Fibroblast of skin of left biceps (primary cell): ENCODE results near the gene PIK3AP1.
"Not testable (repeated sequence)": the region's sequence is repeated elsewhere in the genome, so short reads cannot be mapped to it uniquely, and the experiment has no call there.

Experiments used
- DNase-seq, 2 experiments: peaks; one replicate each; pipeline ENCODE4 v3.0.0-alpha.2; 2013; ENCODE audit warnings: low read depth in 2 of 2

PIK3AP1 gene, protein sequence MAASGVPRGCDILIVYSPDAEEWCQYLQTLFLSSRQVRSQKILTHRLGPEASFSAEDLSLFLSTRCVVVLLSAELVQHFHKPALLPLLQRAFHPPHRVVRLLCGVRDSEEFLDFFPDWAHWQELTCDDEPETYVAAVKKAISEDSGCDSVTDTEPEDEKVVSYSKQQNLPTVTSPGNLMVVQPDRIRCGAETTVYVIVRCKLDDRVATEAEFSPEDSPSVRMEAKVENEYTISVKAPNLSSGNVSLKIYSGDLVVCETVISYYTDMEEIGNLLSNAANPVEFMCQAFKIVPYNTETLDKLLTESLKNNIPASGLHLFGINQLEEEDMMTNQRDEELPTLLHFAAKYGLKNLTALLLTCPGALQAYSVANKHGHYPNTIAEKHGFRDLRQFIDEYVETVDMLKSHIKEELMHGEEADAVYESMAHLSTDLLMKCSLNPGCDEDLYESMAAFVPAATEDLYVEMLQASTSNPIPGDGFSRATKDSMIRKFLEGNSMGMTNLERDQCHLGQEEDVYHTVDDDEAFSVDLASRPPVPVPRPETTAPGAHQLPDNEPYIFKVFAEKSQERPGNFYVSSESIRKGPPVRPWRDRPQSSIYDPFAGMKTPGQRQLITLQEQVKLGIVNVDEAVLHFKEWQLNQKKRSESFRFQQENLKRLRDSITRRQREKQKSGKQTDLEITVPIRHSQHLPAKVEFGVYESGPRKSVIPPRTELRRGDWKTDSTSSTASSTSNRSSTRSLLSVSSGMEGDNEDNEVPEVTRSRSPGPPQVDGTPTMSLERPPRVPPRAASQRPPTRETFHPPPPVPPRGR

DNA sequence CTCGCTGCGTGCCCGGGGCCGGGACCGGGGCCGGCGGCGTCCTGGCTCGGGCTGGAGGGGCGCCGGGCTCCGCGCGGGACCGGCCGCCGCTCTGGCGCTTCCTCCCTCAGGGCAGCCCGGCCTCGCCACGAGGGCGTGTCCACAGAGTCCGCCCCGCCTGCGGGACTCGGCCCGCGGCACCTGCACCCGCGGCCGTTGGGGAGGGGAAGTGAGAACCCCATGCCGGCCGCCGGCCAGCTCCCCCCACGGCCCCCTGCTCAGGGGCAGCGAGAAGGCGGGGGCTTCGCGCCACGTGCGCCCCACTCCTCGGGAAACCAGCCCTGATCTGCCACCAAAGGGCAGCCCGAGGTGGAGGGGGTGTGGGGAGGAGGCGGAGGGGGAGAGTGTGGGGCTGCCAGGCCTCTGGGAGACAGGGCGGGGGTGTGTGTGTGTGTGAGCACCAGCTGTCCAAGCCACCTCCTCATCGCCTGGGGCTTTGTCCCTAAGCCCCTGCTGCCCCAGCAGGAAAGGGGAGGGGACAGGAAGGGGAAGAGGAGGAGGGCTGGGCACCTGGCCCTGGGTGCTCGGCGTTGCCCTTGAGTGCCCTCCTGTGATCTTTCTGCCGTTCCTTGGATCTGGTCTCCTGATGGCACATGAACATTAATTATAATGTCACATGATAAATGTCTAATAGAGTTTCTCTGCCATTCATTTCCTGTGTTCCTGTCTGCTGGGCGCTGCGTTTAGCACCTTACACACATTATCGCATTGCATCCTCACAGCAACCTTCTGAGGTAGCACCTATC lies at the start of gene PIK3AP1:
PIK3AP1 (minus strand) TSS at position 93 of the 785 bp plus-strand sequence. CDS start 120 bp downstream, outside the sequence.
- DNase-seq: no peak

DNA sequence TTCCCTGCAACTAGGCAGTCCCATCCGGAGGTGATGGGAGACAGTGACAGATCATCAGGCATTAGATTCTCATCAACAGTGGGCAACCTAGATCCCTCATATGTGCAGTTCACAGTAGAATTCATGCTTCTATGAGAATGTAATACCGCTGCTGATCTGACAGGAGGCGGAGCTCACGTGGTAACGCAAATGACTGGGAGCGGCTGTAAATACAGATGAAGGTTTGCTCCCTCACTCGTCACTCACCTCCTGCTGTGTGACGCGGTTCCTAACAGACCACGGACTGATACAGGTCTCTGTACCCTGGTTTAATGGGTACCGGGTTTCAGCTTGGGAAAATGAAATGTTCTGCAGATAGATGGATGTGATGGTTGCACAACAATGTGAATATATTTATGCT lies 47.8 kb upstream of the PIK3AP1 start:
- DNase-seq: no peak

DNA sequence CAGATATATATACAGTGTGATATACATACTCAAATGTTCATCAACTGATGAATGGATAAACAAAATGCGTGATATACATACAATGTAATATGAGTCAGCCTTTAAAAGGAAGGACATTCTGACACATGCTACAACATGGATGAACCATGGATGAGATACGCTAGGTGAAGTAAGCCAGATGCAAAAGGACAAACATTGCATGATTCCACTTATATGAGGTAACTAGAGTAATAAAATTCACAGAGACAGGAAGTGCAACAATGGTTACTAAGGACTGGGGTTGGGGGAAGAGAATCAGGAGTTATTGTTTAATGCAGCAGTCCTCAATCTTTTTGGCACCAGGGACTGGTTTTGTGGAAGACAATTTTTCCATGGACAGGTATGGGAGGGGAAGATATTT lies 47.3 kb upstream of the PIK3AP1 start:
- DNase-seq: no peak

DNA sequence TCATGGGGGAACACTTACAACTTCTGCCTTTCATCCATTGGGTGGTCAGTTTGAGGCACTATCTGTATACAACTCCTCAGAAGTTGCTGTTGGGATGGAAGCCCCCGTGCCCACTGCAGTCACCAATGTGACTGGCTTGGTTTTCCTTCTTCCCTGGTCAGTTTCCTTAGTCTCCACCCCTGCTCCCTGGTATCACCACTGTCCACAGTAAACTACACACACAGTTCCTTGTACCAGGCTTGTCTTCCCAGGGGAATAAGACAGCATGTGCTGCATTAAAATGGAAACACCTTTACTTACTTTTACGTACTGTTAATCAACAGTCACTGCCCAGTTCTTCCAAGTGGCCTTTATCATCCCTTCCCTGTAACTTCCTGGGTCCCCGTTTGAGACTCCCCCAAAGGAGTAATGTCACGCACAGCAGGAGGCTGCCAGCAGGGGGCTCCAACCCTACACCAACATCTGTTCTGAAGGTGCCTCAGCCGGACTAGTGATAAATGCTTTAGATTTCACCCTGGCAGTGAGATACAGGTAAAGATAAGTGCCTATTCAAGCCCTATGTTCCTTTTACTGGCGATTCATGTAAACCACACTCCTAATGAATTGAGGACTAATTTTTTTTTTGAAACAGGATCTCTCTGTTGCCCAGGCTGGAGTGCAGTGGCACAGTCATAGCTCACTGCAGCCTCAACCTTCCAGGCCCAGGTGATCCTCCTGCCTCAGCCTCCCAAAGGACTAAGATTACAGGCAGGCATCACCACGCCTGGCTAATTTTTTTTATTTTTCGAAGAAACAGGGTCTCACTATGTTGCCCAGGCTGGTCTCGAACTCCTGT lies 45.3 kb upstream of the PIK3AP1 start:
- DNase-seq: peak in 1 of 2 experiments; percentile 6

DNA sequence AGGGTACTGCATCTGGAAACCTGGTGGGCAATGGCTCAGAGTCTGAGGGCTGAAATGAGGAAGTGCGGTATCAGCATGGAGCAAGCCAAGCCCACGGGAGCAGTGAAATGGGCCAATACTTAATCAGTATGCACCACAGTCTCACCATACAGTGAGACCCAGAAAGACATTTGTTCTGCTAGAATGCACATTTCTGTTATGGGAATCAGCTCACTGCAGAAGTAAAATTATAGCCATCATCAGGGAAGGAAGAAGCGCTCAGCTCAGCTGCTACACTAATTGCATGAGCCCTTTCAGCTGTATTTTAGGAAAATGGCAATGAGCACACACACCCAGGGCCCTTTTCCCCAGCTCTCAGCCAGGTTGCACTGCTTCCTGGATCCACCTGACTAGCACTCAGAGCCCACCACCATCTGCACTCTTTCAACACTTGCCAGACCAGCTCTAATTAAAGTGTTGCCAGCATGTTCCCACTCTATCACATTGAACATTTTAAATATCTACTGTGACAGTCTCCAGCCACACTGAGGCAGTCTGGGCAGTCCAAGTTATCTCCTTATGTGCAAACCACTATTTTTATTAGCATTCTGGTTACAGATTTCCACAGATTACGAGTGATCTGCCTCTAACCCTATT lies 44.2 kb upstream of the PIK3AP1 start:
- no peak for DNase-seq

DNA sequence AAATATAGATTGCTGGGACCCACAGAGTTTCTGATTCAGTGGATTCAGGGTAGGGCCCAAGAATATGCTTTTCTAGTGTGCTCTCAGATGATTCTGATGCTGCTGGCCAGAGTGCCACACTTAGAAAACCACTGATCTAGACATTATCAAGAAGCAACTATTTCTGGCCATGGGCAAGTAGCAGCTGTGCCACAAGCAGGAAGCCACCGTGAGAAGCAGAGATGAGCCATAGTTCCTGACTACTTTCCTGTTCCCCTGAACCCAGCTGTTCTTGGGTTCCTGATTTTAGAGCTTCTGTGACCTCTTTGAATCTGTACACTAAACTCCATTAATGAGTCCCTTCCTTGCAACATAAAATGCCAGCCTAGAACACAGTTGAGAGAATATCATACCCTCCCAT lies 38.1 kb upstream of the PIK3AP1 start:
- no peak for DNase-seq

DNA sequence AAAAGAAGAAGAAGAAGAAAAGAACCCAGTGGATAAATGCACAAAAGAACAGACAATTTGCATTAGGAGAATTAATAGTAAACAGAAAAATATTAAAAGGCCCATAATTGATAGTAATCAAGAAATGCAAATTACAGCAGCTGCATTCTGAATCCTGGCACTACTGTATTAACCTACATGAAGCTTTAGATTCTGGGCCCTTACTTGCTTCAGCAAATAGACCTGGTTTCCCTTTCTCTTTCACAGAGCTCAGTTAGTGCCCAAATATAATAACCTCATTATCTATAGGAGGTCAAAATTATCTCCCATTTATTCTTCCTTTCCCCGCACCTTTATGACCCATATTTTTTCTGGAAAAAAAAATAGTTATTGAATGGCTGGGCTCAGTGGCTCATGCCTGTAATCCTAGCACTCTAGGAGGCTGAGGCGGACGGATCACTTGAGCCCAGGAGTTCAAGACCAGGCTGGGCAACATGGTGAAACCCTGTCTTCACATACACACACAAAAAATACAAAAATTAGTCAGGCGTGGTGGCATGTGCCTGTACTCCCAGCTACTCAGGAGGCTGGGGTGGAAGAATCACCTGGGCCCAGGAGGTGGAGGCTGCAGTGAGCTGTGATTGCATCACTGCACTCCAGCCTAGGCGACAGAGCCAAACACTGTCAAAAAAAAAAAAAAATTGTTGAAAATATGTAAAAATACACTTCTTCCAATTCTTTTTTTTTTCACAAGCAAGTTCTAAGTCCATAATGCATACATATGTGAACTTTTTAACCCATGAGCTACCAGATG lies 36.0 kb upstream of the PIK3AP1 start:
- no peak for DNase-seq

DNA sequence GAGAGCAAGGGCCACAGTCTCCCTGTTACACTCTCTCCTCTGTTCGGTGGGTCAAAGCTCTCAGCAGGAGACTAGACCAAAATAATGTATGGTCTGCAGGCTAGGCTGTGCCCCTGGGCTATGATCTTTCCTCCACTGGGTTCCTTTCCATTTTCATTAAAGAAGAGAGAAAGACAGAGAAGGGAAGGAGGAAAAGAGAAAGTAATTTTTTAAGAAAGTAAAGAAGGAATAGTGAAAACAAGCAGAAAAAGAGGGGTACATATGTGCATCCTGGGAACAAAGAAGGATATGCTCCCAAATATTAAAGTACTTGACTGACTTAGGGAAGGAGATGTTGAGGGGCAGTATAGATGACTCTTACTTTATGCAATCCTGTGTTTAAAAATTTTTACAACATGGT lies 33.6 kb upstream of the PIK3AP1 start:
- DNase-seq: no peak

DNA sequence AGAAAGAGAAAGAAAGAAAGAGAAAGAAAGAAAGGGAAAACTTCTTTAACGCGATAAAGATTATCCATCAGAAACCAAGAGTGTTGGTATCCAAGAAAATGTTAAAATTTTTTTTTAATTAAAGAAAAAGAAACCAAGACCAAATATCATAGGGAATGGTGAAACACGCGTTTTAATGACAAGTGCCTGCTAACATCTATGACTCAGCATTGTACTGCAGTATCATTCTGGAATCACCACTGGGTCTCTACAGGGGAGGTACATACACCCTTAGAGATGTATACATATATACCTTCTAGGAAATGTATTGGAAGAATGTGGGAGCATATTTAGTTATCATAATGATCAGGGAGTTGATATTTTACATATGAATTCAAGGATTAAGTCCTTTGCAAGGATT lies 32.1 kb upstream of the PIK3AP1 start:
- DNase-seq: no peak

DNA sequence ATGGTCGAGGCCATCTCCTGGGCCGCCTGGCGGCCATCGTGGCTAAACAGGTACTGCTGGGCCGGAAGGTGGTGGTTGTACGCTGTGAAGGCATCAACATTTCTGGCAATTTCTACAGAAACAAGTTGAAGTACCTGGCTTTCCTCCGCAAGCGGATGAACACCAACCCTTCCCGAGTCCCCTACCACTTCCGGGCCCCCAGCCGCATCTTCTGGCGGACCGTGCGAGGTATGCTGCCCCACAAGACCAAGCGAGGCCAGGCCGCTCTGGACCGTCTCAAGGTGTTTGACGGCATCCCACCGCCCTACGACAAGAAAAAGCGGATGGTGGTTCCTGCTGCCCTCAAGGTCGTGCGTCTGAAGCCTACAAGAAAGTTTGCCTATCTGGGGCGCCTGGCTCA lies 30.0 kb upstream of the PIK3AP1 start:
- not testable (repeated sequence) for DNase-seq

DNA sequence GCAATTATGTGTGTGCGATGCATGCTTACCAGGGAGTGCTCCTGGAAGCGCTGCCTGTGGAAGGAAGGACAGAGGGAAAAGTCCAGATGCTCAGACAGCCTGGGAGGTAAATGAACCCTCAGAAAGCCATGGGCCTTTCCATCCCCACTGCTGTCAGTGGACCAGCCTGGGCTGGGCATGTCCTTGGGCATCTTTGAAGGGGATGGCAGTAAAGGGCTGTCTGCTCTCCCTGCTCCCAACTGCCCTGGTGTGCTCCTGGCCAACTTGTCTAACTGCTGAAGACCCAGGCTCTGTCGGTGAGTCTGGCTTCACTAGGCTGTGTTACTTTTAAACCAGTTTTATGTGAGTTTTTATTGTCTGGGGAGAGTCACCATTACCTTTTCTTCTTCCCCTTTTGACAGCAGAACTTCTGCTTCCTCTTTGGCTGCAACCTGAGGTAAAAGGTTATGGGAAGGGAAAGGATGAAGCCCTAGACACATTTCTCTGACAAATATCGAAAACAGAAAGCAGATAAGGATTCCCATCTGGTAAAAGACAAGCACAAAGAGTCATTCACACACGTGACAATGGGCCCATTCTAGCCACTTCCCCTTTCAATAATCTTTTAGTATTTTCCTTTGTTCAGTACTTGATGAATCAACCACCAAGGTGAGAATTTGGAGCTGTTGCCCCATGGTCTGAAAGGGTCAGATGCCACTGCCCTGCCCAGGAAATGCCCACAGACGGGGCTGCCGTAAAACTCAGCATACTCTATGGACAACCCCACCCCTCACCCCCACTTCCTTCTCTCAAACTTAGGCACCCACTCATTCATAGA lies 27.6 kb upstream of the PIK3AP1 start:
- no peak for DNase-seq

DNA sequence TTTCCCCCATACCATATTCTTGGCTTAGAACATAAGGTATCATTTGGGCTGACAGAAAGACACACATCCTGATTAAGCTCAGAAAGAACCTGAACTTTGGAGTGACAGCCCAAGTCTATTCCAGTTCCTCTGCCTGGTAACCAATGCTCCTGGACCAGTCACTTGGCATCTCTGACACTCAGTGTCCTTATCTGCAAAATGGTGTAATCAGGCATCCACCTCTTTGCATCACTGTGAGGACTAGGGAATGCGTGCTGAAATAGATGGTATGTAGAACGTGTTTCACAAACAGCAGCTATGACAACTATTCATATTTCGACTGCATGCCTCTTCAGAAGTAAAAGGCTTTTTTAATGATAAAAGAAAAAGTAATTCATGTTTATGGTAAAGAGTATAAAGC lies 26.2 kb upstream of the PIK3AP1 start:
- no peak for DNase-seq

DNA sequence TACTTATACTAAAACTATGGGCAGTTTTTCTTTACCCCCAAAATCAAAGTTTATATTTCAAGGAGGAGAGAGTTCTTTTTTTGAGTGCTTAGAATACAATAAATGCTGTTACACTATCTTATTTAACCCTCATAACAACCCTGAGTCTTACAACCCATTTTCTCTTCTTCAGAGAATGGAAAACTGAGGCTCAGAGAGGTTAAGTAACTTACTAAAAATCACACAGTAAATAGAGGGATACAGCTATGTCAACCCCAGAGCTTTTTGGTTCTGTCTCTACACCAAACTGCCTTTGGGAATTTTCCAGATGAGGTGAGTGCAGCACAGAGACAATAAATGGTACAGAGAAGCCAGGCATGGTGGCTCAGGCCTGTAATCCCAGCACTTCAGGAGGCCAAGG lies 25.6 kb upstream of the PIK3AP1 start:
- DNase-seq: no peak

DNA sequence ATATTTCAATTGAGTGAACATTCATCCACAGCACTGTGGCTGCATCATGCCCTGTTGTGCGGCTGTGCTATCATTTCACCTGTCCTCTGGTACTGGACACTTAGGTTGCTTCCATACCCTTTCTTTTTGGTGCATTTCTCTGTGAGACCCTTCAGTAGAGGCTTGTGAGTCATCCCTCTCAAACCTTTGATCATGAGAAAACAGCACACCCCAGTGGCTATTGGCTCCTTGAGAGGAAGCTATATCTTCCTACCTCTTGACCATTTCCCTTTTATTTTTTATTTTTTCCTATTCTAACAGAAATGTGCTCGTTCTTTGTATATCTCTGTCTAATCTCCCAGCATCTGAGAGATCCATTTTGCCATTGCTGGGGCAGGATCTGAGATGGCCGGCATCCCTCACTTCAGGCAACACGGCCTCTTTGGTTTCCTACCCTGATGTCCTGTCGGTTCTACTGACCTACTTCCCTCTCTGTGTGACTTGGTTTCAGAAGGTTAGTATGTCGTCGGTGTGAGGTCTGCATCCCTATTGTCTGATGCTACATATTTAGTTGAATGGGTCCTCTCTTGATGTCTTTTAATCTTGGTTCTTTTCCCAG lies 23.8 kb upstream of the PIK3AP1 start:
- no peak for DNase-seq

DNA sequence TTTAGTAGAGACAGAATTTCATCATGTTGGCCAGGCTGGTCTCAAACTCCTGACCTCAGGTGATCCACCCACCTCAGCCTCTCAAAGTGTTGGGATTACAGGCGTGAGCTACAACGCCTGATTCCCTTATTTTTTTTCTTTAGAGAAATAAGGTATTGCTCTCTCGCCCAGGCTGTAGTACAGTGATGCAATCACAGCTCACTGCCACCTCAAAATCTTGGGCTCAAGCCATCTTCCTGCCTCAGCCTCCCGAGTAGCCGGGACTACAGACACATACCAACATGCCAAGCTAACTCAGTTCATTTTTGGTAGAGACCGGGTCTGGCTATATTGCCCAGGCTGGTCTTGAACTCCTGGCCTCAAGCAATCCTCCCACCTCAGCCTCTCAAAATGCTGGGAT lies 21.2 kb upstream of the PIK3AP1 start:
- not testable (repeated sequence) for DNase-seq

DNA sequence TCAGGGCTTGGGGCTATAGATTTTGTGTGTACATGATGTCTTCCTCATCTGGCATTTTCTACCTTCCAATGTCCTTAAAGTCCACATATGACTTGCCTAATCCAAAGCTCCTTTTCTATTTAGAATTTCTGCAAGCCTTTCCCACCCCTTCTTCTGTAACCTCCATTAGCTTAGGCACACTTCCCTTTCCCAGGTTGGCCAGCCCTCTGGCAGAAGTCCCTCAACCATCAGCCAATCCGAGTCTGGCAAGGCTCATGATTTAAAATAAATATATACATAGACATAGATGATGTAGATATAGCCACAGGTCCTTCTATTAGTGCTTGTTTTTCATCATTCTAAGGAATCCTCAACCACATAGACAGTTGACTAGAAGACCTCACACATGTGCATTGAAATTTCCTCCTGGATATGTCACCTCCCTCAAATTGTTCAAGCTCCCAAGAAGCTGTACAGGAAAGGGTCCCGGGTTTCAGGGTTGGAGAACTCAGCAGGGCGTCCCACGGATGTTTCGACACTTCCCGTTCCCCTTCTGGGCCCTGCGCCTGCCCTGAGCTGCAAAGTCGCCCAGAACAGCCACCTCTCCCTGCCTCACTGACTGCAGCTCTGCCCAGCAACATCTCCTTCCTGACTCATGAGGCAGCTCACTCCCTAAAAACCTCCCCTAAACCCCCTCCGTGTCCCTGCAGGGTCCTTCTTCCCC lies 20.4 kb upstream of the PIK3AP1 start:
- no peak for DNase-seq

DNA sequence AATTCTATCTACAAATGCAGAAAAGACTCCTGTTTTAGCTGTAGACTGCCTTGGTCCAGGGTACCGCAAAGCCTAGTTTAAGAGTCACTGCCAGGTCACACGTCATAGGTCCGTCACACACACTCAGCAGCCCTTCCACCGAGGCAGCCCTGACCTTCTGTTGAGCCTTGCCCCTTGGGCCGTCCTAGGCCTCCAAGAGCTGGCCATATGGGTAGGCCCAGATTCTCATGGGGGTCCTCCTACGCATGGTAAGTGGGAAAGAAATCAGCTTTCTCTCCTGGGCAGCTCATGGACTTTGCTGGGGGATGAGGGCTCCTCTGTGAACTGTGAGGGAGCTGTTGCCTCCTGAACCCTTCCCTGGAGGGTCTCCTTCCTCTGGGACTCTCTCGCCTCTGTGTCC lies 19.8 kb upstream of the PIK3AP1 start:
- DNase-seq: no peak

DNA sequence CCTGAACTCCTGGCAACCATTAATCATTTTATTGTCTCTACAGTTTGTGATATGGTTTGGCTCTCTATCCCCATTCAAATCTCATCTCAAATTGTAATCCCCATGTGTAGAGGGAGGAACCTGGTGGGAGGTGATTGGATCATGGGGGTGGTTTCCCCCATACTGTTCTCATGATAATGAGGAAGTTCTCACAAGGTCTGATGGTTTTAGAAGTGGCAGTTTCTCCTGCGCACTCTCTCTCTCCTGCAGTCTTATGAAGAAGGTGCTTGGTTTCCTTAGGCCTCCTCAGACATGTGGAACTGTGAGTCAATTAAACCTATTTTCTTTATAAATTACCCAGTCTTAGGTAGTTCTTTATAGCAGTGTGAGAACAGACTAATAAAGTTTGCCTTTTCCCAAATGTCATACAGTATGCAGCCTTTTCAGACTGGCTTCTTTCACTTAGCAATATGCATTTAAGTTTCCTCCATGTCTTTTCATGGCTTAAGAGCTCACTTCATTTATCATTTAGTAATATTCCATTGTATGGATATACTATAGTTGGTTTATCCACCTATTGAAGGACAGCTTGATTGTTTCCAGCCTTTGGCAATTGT lies 17.1 kb upstream of the PIK3AP1 start:
- DNase-seq: not testable (repeated sequence)
